MG63 (cell line): ENCODE data around the gene RNASEL. TPM values are rescaled to one million over a fixed set of nuclear protein-coding genes. Genes with fewer than 3 reads are reported as not detected.

Experiments used
- DNase-seq: peaks from one replicate; pipeline ENCODE4 v3.0.0-alpha.2; 2020
- H3K27me3 ChIP-seq: fragments of 250-450 bp; sonication (Bioruptor Pico); 2 replicates; pipeline ENCODE4 v1.5.1; 2020; ENCODE audit warnings: mild to moderate bottlenecking, moderate library complexity
- H3K36me3 ChIP-seq: fragments of 250-450 bp; sonication (Bioruptor Pico); 2 replicates; pipeline ENCODE4 v1.5.1; 2020; ENCODE audit warnings: mild to moderate bottlenecking, moderate library complexity
- H3K4me3 ChIP-seq: fragments of 250-450 bp; sonication (Bioruptor Pico); 2 replicates; pipeline ENCODE4 v1.5.1; 2020; ENCODE audit warnings: mild to moderate bottlenecking, moderate library complexity
- H3K9me3 ChIP-seq: fragments of 250-450 bp; sonication (Bioruptor Pico); 2 replicates; pipeline ENCODE4 v1.5.1; 2020; ENCODE audit warnings: mild to moderate bottlenecking, moderate library complexity
- total RNA-seq: library from RNA; depleted of rRNA; stranded (reverse); fragments of >200 nt; shearing (Covaris generic); gene quantifications from 2 replicates; pipeline ENCODE4 v1.2.3, GENCODE V29; 2014; ENCODE audit warnings: low replicate concordance

The RNASEL gene
- total RNA-seq, 1 experiment from 2014 or later: 4.0 TPM

DNA sequence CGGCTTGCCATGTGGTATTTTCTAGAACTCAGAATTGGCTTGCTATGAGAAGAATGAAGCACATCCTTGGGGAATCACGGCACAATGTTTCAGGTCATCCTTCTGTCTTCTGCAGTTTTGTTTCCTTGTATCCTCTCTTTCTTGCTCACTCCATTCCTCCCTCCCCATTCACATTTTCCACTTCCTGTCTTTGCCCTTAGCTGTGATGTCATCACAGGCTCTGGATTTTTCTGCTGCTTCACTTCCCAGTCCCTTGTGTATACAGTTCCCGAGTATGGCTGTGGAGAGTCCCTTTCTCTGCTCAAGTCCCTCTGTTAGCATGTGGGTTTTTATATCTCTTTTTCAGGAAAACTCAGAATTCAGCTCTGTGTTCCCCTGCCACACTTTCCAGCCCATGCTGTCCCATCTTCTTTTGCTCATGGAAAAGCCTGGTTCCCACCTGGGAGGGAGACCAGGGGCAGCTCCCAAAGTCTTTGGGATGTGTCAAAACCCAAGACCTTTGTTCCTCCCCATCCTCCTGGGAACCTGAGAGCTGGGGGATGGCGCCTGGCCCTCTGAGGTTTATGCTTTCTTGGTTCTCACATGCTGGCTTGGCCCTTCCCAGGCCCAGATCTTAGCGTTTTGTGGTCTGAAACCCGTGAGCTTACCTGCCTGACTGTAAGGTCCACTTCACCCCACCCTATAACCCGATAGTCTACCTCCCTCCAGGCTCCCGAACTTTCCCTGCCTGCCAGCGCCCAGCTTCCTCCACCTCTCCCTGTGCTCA is 20.0 kb upstream of the RNASEL start:
- Histone ChIP-seq H3K36me3 (no peaks in the 10 kb centered on the region), H3K27me3 (no peaks in the 10 kb centered on the region), H3K9me3 (no peaks in the 10 kb centered on the region), H3K4me3 (no peak overlapping the region)
- DNase-seq: no peak

DNA sequence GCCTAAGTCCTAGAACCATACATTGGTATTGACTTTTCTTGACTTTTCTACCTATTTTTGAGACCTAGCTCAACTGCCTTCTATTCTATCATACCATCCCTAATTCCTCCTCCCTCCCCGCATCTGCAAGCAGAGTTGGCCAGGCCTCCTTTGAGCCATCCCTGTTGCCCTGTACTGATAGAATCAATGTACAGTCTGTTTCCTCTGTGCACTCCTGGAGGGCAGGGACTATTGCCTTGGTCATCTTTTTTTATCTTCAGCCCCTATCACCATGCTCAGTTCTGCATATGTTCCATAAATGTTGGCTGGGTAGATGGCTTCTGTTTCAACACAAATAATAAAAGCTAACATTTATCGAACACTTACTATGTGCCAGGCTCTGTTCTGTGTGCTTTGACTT is 19.2 kb upstream of the RNASEL start:
- Histone ChIP-seq H3K9me3 (no peaks in the 10 kb centered on the region), H3K4me3 (no peak overlapping the region), H3K27me3 (no peaks in the 10 kb centered on the region), H3K36me3 (no peaks in the 10 kb centered on the region)
- DNase-seq: no peak

GRCh38 chr1:182607566-182607965 is 18.5 kb upstream of the RNASEL start:
- no peak overlapping the region for H3K4me3 ChIP-seq
- DNase-seq: no peak
- H3K36me3 ChIP-seq: no peaks in the 10 kb centered on the region
- no peaks in the 10 kb centered on the region for H3K9me3 ChIP-seq
- H3K27me3 ChIP-seq: no peaks in the 10 kb centered on the region

DNA sequence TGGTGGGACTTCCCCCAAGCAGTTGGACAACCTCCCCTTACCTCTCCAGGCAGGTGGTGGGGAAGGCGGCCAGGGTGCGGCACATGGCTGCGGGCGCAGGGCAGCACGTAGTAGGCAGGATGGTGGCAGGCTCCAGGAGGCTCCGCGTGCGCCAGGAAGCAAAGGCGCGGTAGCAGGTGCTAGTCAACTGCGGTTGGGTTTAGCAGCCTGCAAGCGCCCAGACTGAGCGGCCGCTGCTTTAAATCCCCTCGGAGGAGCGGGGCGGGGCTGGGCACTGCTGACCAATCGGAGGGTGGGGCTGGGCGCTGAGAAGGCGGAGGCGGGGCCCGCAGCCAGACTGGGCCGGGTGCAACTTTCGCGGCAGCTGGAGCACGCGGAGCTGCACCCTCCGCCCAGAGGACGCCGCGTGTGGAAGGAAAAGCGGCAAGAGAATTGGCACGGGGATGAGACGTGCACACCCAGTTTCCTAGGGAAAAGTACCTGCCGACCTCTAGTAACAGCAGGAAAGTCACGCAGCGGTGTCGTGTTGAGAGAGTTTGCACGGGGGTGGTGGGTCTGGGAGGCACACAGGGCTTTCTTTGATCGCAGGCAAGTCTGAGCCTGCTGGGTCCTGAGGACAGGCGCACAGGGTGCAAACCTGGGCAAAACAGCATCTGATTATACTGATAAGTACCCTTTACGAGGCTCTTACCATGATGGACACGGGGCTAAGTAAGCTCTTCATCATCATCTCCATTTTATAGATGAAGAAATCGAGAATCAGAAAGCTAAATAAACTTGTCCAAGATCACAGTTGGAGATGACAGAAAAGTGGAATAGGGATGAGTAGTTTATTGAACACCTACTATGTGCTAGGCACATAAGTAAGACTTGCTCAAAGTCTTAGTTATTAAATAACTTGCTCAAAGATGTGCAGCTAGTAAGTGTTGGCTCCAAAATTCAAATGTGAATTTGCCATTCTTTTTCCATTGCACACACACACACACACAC is 15.4 kb upstream of the RNASEL start, which contains the start of gene RGS16:
RGS16 (minus strand) TSS at position 215 of the 990 bp plus-strand sequence; CDS start at position 85, 130 bp downstream.
- DNase-seq: peak; percentile 89
- no peaks in the 10 kb centered on the region for H3K27me3 ChIP-seq
- H3K9me3 ChIP-seq: no peaks in the 10 kb centered on the region
- H3K4me3 ChIP-seq: peak within 1 kb of the TSS; percentile 37
- no peaks in the 10 kb centered on the region for H3K36me3 ChIP-seq

GRCh38 chr1:182603646-182604174 is 14.7 kb upstream of the RNASEL start:
- DNase-seq: no peak
- Histone ChIP-seq H3K9me3 (no peaks in the 10 kb centered on the region), H3K36me3 (no peaks in the 10 kb centered on the region), H3K4me3 (peak overlapping the region; percentile 37), H3K27me3 (no peaks in the 10 kb centered on the region)

- Histone ChIP-seq H3K27me3 (no peaks in the 10 kb centered on the region), H3K36me3 (no peaks in the 10 kb centered on the region), H3K9me3 (no peaks in the 10 kb centered on the region), H3K4me3 (0 out of 2 replicates have a peak overlapping the region, but pooled peaks have one; percentile 37)
- no peak for DNase-seq
Measured at GRCh38 chr1:182602935-182603645, 14.0 kb upstream of the RNASEL start.

DNA sequence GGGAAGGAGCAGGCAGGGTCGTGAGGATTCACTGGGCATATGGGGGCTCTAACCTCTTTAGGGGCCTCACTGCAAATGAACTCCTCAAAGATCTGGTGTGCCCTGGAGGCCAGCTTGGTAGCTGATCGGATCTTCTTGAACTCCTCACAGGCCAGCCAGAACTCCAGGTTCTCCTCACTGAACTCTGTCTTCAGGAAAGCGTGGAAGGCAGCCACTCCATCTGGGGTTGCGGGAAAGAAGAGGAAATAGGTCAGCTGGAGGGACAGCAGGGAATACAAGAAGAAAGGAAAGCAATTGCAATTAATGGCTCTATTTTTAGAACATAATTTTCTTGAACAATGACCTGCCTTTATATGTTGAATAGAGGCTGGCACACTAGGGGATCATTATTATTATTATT is 12.9 kb upstream of the RNASEL start:
- no peak for DNase-seq

GRCh38 chr1:182601416-182601786 is 12.3 kb upstream of the RNASEL start:
- Histone ChIP-seq H3K9me3 (no peaks in the 10 kb centered on the region), H3K36me3 (no peaks in the 10 kb centered on the region), H3K27me3 (no peaks in the 10 kb centered on the region), H3K4me3 (no peak overlapping the region)
- DNase-seq: peak; percentile 45

More for the DNA sequence above, 12.9 kb upstream of the RNASEL start:
- no peaks in the 10 kb centered on the region for H3K27me3 ChIP-seq
- H3K4me3 ChIP-seq: no peak overlapping the region
- H3K36me3 ChIP-seq: no peaks in the 10 kb centered on the region
- H3K9me3 ChIP-seq: no peaks in the 10 kb centered on the region

DNA sequence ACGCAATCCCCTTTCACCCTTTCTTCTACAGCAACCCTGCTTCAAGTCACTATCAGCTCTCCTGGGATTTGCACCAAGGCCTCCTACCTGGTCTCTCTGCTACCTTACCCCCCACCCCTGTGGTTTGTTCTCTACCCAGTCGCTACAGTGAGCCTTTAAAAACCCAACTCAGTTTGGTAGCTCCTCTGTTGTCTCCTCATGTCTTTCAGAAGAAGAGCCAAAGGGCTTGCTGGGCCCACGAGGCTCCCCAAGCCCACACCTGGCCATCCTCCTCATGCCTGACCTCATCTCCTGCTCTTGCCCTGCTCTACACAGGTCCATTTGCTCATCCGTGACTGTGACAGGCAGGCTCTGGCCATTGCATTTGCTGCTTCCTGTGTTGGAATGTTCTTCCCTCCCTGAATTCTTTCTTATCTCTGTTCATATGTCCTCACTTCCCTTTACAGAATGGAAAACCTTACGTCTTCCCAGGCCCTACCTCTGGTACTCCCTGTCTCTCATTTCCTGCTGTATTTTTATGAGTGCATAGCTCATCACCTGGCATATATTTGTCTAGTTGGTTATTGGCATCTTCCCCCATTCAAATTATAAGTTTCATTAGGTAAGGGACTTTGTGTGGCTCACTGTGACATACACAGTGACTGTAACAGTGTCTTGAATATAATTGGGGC is 11.8 kb upstream of the RNASEL start:
- Histone ChIP-seq H3K4me3 (no peak overlapping the region), H3K27me3 (no peaks in the 10 kb centered on the region), H3K9me3 (no peaks in the 10 kb centered on the region), H3K36me3 (no peaks in the 10 kb centered on the region)
- DNase-seq: no peak

DNA sequence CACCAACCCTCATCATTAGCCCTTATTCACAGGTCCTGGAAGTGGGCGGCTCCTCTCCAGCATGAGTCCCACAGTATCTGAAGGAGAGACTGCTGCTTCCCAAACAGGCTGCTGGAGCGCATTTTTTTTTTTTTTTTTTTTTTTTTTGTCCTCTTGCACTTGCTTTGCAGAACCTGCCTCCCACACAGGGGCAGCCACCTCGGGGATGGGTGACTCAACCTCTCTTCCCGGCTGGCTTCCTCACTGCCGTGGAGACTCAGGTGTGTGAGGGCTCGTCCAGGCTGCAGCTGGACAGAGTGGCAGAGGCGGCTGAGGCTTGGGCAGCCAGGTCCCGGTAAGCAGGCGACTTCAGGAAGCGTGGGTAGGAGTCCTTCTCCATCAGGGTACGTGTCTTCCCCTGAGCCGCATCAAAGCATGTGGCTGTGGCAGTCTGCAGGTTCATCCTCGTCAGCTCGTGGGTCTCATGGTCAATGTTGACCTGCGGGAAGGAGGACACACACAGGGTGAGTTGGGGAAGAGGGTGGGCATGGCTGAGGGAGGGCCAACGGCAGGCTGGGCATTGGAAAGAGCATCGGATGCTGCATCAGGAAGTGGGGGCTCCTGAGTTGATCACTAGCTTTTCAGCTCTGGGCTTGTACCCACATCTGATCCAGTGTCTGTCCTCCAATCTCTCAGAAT is 11.1 kb upstream of the RNASEL start:
- Histone ChIP-seq H3K4me3 (no peak overlapping the region), H3K9me3 (no peaks in the 10 kb centered on the region), H3K27me3 (no peaks in the 10 kb centered on the region), H3K36me3 (no peaks in the 10 kb centered on the region)
- DNase-seq: no peak

- Histone ChIP-seq H3K27me3 (no peaks in the 10 kb centered on the region), H3K9me3 (no peaks in the 10 kb centered on the region), H3K36me3 (no peaks in the 10 kb centered on the region), H3K4me3 (no peak overlapping the region)
- DNase-seq: no peak
Measured at GRCh38 chr1:182599339-182599738, 10.3 kb upstream of the RNASEL start.

DNA sequence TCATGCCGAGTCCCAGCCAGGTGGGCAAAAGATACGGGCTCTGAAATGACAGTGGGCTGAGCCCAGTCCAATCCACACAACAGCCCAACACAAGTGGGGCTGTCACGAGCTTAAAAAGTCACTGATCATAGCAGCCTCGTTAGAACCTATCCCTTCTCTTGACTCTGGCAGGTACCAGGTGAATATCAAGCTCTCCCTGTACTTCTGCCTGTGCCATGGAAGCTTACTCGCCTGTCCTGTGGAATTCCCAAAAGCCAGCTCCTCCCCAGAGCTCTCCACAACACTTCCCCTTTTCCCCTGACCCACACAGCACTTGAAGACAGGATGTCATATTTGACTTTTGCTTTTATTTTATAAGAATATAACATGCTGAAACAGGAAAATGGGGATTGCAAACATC is 9.2 kb upstream of the RNASEL start:
- no peak overlapping the region for H3K4me3 ChIP-seq
- DNase-seq: no peak
- H3K9me3 ChIP-seq: no peaks in the 10 kb centered on the region
- H3K27me3 ChIP-seq: no peaks in the 10 kb centered on the region
- H3K36me3 ChIP-seq: no peaks in the 10 kb centered on the region

DNA sequence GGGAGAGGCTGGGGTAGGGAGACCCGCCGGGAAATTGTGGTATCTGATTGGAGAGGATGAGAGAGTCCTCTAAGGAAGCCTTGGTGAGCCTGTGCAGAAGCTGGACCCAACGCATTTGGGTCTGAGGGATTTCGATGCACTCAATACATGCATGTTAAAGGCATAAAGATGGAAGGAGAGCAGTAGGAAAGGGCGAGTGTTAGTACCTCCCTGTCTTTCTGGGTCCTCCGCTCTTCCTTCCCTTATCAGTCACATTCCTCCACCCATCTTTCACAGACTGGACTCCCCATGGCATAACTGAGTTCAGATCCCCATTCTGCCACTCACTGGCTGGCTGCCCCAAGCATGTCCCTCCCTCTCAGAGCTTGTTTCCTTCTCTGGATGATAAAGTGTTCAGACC is 7.9 kb upstream of the RNASEL start:
- Histone ChIP-seq H3K9me3 (no peaks in the 10 kb centered on the region), H3K4me3 (no peak overlapping the region), H3K27me3 (no peaks in the 10 kb centered on the region), H3K36me3 (no peaks in the 10 kb centered on the region)
- no peak for DNase-seq

GRCh38 chr1:182595641-182596240 is 6.7 kb upstream of the RNASEL start:
- Histone ChIP-seq H3K27me3 (no peaks in the 10 kb centered on the region), H3K36me3 (no peaks in the 10 kb centered on the region), H3K4me3 (no peak overlapping the region), H3K9me3 (no peaks in the 10 kb centered on the region)
- peak; percentile 44 for DNase-seq

GRCh38 chr1:182589931-182590330 is 875 bp upstream of the RNASEL start:
- H3K27me3 ChIP-seq: no peaks in the 10 kb centered on the region
- H3K36me3 ChIP-seq: no peaks in the 10 kb centered on the region
- 0 out of 2 replicates have a peak, but pooled peaks cover 2% of the 10 kb centered on the region for H3K9me3 ChIP-seq
- DNase-seq: no peak
- no peak overlapping the region for H3K4me3 ChIP-seq
